Measurements from ENCODE around the gene LRPPRC.

The LRPPRC gene

DNA sequence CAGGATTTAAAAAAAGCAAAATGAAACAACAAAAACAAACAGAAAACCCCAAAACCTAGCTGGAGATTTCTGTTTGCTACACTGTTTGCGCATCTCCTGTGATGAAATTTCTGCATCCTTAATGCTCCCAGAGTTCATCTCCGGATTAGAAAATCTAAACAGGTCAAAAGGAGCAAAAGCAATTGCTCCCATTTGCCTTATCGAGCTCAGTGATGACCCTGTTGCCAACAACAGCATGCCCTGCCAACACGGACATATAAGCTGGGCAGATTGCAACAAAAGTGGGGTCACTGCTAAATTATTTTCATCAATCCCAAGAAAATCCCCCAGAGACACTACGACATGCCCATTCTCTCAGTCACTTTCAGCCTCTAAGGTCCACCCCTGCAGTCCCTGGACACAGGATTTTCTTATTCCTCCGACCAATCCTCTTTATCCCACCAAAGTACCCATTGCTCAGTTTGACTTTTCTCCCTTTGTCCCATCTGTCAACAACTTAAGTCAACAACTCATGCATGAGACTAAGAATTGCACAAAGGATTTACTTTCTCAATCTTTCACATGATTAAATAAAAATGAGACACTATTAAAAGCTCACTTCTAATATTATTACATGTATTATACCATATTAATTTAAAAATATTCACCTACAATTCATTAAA is 89.2 kb downstream of the LRPPRC start:
- no peak for DNase-seq (ENCODE audit: low spot score)

DNA sequence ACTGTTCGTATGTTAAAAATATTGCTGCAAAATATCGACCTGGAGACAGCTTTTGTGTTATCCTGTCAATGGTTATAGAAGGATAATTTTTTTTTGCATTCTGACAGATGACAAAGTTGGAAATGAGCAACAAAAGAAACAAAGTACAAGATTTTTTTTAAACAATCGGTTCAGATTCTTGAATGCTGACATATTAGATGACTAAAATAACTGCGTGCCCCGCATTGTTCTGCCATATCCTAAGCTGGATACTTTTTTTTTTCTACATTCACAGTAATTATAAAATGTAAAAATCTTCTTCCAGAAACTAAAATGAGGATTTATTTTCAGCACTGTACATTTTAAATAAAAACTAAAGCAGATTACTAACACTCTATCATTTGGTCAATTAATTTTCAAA is 89.9 kb downstream of the LRPPRC start:
- DNase-seq (ENCODE audit: low spot score), result no peak

DNA sequence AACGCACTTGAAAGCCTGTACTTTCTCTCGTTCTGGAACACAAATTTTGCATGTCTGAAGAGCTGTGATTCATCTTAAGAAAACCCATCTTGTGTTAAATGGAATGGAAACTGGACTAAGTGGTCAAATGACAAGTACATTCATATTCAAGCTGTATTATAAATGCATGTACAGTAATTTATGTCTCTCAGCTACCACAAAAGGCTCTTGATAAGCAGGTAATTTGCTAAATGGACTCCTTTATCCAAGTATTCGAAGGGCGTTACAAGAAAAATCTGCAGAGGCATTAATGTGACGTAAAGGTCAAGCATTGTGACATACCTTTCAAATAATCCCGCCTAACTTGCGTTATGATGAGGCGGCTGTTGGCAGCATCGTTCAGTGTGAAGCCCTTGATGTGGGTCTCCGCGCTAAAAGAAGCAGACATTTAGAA is 90.4 kb downstream of the LRPPRC start:
- DNase-seq (ENCODE audit: low spot score), result no peak

DNA sequence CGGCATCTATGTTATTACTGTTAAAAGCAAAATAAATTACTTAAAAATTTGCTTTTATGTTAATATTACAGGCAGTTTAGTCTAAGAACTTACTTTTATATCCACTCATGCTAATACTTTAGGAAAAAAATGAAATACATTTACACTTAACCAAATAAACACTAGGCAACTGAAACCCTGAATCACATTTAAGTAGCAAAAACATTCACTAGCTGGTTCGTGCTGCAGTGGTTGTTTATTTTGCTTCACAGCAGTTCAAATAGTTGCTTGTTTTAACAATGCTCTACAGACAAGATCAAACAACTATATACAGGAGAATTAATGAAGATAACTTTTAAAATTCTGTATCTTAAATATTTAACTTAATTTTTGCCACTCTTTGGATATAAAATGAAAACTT is 96.2 kb downstream of the LRPPRC start:
- no peak for DNase-seq (ENCODE audit: low spot score)

DNA sequence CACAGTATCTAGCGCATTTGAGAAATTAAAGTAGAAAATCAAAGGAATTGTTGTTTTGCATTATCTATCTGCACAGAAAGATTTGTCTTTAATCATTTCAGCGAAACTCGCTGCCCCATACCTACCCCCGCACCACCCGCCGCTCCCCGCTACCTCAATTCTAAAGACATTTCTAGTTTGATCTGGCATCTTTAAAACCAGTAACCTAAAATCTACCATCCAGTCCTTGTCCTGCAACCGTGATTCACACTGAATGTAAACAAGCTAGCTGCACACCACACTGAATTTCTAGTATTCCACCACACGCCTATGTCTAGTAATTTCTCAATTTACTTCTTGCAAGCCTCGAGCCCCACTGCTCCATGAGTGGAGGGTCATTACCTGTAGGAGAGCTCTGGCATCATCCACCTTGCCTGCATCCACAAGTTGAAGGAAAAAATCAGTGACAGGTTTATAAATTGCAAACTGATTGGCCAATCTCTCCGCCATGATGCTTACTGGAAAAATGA is 96.9 kb downstream of the LRPPRC start:
- DNase-seq (ENCODE audit: low spot score), result no peak

DNA sequence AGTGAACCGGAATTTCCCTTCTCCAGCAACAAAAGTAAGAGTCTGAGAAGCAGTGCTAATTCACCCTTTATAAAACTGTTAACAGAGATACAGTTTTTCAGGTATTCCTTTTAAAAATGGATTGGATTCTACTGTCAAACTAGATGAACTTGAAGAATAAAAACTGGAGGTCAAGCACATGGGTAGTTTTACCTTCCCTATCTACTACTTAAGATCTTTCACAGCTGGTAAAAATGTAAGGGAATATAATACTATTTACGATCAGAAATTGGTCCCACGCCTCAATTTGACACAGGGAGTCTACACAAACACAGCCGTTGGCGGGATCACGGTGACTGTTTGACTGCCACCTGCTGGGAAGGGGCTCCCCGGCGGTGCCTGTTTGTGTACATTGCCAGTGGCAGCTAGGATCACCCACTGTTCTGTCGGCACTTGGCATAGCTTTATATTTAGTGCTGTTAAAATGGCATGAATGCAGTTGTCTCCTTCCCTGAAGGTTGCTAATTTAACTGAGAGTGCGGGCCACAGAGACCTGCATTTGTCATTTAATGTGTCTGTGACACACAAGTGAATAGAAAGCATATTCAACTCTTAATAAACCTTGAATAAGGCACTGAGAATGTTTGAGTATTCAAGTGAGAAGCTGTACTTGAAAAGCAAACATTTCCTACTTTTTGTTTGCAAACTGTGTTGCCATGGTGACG is 97.5 kb downstream of the LRPPRC start:
- no peak for DNase-seq (ENCODE audit: low spot score)

DNA sequence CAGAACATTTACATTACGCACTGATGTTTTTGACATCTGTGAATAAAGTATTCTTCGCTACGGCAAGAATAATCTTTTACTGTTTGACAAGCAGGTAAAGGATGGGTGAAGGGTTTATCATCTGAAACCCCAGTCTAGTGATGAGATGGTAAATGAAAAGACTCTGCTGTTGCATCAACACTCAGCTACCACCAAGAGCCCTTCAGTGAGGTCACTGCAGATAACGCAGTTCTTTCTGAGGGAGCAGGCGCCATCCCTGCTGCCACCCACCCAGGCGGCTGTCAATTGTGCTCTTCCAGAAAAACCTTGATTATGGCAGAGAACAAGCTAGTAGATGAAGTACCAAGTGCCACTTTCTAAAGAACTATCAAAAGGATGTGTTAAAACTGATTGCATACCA is 98.3 kb downstream of the LRPPRC start:
- no peak for DNase-seq (ENCODE audit: low spot score)

DNA sequence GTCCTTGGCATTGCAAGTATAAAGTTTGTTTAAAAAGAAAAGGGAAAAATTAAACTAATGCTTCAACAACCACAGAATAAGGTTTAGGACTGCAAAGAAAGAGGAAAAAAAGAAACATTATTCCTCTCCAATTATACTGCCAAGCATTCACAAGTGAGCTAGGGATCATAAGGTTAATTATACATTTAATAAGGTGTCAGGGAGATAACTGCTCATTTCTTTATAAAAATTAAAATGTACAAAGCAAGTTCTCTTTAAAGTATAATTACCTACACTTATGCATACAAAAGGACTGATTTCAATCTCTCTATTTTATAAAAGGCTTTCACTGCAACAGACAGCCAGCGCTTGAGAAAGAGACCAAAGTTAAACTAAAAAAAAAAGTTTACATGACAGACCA is 98.9 kb downstream of the LRPPRC start:
- no peak for DNase-seq (ENCODE audit: low spot score)

DNA sequence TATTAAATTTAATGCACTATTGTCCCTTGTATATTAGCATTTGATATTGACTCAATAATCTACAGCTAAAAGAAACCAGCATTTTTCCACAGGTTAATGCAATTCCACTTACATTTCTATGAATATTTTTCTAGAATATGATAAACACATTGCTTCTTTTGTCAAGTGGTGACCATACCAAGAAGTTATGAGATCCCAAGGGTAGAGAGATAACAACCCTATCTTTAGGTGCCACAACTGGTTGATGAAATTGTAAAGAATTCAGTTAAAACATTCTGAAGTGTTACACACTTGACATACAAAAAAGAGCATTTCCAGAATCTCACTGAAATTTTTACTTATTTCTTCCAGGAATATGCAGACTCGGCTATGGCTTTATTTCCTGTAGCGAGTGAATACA is 101.0 kb downstream of the LRPPRC start:
- DNase-seq (ENCODE audit: low spot score), result no peak

DNA sequence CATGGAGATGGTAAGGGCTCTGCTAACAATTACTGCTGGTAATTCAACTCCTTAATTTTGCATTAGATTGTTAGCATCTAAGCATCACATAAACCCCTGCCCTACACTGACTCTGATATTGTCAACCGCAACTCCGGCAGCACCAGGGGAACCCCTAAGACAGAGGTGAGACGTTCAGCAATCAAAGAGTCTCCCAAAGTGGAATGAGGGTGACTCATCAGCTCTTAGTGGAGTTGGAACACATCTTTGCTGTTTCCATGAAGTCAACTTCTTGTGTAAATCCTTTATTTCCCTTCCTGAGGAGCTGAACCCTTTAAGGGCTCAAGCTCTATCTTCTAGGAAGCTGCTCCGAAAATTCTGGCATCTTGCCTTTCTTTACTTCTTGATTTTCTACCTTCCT is 104.9 kb downstream of the LRPPRC start:
- DNase-seq (ENCODE audit: low spot score), result no peak

DNA sequence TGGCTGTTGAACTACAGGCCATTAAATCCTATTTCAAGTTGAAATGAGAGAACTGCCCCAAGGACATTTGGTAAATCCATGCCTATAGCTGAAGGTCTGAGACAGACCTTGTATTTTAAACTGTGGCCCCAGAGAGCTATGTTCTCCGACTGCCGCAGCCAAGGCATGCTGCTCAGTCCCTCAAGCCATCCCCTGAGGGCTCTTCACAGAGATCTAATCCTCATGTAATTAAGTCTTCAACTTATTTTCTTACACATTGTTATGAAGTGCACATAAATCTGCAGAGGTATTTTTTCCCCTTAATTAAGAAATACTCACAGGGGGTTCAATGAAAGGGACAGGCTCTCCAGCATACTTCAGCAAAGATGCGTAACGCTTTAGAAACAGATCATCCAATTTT is 106.4 kb downstream of the LRPPRC start:
- DNase-seq (ENCODE audit: low spot score), result no peak

DNA sequence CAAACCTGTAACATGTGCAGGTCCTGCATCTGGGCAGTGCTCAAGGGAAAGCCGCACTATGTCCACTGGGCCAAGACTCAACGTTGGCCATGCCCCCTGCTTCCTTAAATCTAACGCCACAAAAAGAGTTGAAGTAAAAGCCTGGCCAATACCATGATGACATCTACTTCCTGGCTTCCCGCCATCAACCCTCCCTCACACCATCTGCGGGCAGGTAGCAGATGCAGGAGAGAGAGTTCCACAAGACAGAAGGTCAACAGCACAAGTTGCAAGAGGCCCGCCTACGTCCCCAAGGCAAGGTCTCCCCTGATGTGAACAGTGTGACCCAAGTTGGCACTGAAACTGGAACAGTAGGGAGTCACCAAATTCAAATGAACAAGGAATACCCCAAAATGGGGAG is 108.6 kb downstream of the LRPPRC start:
- no peak for DNase-seq (ENCODE audit: low spot score)

DNA sequence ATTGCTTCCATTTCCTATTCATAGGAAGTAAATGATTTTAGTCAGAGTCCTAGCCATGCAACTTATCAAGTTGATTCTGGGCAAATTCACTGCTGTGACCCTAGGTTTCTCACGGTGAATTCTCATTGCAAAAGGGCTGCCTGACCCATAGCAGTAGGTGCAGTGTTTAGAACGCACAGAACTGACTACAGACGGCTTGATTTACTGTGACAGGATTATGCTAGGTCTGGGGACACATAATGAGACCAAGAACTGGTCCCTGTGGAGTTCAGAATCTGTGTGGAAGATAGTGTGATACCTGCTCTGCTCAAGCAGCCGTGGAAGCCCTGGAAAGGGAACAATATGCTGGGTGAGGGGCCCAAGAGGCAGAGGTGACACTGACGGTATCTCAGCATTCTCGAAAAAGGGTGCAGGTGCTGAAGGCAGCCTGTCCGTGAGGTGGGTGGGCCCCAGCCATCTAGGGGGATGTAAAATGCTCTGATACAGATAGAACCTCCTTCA is 110.6 kb downstream of the LRPPRC start:
- no peak for DNase-seq (ENCODE audit: low spot score)

DNA sequence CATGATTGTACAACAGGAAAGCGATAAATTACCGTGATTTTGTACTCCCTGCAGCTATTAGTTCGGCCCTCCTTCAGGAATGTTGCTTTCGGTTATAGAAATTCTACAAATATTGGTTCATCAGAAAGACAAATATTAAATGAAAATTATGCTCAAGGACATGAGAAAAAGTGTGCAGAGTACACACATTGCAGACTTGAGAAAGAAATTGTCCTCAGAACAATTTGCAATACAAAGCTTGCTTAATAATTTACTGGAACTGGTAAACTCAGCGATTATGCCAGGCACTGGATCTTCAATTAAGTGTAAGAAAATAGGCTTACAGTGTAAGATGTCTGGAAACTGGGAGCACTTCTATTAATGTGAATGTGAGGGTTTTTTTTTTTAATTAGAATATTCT is 111.1 kb downstream of the LRPPRC start:
- no peak for DNase-seq (ENCODE audit: low spot score)

DNA sequence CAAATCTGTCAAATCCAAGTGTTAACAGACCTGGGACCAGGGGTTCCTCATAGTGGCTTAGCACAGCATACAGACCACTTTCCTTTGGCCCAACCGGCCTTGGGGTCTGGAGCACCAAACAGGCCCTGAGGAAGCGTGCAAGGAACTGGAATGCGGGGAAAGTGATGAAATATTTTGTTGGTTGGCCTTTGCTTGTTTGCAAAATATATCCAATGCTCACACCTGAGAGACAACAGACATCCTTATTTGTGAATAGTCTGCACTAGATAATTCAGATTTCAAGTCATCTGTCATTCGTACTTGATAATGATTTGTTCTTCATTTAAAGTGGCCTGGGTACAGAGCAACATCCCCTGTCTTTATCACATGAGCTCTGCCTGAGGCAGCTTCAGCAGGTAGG is 113.5 kb downstream of the LRPPRC start:
- DNase-seq (ENCODE audit: low spot score), result no peak

DNA sequence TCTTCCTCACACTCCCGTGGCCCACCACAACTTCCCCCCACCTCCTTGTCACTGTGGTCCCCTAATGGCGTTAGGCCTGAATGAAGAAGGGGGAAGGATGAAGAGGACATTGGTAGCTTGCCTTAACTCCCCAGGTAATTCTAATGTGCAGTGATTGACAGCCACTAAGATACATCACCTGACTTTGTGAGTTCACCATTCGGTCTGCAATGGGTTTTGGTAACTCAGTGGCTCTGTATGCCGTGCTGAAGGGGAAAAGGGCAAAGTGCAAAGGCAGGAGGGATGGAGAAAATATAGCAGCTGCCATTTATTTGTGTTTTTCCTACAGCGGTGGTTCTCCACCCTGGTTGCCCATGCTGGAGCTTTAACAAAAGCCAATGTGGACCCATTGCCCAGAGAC is 114.8 kb downstream of the LRPPRC start:
- no peak for DNase-seq (ENCODE audit: low spot score)

DNA sequence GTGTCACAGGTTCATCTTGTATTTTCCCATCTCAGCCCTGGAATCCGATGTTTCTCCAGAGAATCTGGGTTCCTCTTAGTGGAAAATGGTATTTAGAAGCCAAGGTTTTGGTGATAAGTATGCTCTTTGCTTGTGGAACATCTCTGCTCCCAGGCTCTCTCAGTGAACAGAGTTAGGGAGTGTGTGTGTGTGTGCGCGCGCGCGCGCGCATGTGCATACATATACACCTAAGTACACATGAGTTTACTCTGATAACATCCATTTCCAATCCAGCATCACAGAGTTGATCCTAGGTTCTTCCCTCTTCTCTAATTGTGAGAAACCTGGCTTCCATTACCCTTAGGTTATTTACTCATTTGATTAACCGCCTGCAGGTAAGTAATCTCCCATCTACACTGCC is 115.3 kb downstream of the LRPPRC start:
- DNase-seq (ENCODE audit: low spot score), result no peak

DNA sequence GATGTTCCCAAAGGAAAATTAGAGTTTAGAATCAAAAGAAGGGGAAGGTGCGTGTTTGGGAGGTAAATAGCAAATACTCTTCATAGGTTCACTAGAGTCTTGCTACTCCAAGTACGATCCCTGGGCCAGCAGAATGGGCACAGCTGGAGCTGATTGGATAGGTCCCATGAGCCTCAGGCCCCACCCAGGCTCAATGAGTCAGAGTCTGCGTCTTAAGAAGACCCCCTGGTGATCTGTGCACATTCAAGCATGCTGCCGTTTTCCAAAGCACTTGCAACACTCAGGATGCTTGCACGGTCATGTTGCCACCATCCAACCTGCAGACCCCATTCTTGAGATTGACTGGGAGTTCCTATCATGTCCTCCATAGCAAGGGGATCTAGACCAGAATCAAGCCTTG is 116.5 kb downstream of the LRPPRC start:
- no peak for DNase-seq (ENCODE audit: low spot score)

DNA sequence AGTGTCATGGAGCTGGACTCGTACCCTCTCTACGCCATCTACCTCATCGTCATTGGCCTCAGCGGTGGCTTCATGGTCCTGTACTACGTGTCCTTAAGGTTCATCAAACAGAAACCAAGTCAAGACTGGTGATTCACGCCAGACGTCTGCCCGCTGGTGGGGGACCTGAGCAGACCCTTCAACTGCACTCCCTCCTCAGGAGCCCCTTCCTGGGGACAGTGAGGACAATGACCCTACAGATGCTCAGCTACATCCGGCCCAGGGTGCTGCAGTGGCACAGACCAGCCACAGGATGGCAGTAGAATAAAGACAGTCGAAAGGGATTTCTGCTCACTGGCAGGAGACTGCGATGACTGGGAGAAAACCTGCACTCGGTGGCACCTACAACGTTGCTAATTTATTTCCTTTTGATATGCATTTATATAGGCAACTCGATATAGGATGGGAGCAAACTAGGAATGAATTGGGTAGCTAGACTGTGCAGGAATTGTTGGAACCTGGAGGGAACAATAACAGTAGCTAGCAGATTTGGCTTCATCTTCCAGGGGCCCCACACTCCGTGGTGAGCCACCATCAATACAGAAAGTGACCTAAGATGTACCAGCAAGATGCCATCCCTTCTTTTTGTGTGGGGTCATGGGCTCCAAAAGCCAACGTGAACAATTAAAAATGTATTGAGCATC is 117.9 kb downstream of the LRPPRC start:
- peak; percentile 61 for DNase-seq (ENCODE audit: low spot score)

DNA sequence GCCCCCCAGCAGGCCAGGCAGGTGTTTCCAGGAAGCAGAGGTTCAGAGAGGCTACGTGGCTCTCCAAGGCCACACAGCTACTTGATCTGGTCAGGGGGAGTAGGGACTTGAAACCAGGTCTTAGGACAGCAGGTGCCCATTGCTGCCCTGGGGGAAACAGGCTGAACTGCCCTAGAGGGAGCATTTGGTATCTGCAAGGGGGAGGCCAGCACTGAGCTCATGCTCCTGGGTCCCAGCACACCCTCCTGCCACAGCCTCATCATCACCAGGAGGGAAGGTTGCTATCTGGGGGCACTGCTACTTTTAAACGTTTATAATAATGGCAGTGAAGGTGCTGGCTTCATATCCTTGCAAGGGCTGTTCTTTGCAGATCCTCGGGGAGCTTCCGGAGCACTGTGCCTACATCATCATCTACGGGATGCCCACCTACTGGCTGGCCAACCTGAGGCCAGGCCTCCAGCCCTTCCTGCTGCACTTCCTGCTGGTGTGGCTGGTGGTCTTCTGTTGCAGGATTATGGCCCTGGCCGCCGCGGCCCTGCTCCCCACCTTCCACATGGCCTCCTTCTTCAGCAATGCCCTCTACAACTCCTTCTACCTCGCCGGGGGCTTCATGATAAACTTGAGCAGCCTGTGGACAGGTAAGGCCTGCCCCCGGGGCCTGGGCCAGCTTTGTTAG is 120.9 kb downstream of the LRPPRC start:
- DNase-seq (ENCODE audit: low spot score), result no peak

DNA sequence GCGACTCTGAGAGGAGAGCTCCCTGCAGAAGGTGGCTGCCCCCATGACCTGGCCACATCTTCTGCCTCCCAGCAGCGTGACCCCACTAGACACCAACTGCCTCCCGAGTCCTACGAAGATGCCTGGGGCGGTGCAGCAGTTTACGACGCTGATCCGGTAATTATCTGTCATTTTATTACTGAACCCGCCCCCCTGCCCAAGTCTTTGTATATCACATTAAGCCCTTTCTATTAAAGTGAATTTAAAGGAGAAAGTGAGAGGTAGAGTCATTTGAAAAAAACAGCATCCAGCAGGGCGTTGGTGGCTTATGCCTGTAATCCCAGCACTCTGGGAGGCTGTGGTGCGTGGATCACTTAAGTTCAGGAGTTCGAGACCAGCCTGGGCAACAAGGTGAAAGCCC is 123.6 kb downstream of the LRPPRC start:
- DNase-seq (ENCODE audit: low spot score), result no peak

DNA sequence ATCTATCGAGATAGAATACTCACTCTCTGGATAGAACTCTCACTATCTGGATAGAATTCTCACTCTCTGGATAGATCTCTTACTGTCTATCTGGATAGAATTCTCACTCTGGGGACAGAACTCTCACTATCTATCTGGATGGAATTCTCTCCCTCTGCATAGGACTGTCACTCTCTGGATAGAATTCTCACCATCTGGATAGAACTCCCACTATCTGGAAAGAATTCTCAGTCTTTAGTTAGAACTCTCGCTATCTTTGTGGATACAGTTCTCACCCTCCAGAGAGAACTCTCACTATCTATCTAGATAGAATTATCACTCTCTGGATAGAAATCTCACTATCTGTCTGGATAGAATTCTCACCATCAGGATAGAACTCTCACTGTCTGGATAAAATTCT is 140.5 kb downstream of the LRPPRC start:
- no peak for DNase-seq (ENCODE audit: low spot score)

DNA sequence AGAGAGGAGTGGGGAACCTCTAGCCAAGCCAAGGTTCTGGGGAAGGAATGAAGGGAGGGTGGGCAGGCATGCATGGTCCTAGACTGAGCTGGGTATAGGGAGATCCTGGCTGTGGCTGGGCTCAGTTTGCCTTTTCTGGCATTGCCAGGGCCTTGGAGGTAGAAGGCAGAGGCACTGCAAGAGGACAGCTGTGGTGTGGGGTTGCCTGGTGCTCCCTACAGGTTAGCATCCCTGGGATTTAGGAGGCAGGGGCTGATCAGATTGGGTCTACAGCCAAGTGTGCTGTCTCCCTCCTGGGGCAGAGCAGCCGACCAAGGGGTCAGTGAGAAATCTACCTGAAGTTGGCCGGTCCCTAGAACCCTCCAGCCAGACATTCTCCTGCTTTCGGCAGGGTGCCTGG is 141.1 kb downstream of the LRPPRC start:
- DNase-seq (ENCODE audit: low spot score), result no peak

Measured in CD4-positive, alpha-beta T cell treated with Interleukin-2 at 100 ng/mL for 4 hours (primary cell).